ENCODE measurements around the gene TMEM19.
A peak's percentile ranks its signal among the peaks of the same experiment; 100 is the strongest.

The TMEM19 gene

DNA sequence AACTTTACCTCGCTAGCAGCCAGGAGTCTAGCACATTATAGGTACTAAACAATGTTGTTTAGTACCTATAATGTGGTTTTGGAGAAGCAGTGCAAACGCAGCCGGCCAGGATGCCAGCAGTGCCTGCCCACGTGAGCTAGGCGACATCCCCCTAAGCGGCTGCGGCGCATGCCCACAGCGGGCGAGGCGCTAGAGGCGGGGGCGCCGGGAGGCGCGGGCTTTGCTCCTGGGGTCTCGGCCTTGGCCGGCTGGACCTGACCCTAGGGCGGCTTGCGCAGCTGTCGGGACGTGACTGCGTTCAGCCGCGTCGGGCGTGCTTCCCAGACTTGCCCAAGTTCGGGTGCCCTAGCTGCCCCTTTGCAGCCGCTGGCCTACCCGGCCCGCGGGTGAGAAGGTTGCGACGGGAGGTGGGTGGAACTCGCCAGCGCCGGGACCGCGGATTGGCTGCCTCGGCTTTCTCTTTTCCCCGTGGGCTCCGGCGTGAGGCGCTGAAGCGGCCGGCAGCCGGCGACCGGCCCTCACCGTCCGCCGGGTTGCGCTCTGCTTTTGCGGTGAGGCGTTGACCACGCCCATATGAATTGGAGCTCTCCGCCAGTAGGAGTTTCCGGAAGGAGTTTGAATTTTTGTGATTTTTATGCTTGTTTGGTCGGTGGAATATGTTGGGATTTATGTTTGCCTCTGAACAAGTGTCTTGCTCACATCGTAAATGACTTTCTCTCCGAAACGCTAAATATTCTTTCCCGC is at the start of gene TMEM19:
Gene TMEM19 (plus strand): TSS at position 169 of the 744 bp plus-strand sequence. CDS start 599 bp downstream, outside the sequence.
- peak within 1 kb of the TSS; percentile 26 for H3K27ac ChIP-seq (ENCODE audit: low read length)
- peak within 1 kb of the TSS; percentile 83 to 88 for H3K4me3 ChIP-seq (ENCODE audit: low read length in 2 of 2)
- H3K36me3 ChIP-seq (ENCODE audit: control insufficient read depth in 2 of 2, insufficient read depth in 2 of 2, low read length in 2 of 2), result no peaks in the 10 kb centered on the region
- H3K27me3 ChIP-seq (ENCODE audit: control insufficient read depth in 1 of 2, insufficient read depth in 2 of 2, low read length in 2 of 2), result no peaks in the 10 kb centered on the region
- H3K9ac ChIP-seq (ENCODE audit: low read length in 2 of 2), result peak within 1 kb of the TSS; percentile 55 to 67
- H3K4me1 ChIP-seq (ENCODE audit: control insufficient read depth, insufficient read depth, low read length), result no peaks in the 10 kb centered on the region
- H3K9me3 ChIP-seq (ENCODE audit: control insufficient read depth in 2 of 2, low read length in 2 of 2), result no peaks in the 10 kb centered on the region

GRCh38 chr12:71636704-71637115 is 49.2 kb upstream of the TMEM19 start:
- no peaks in the 10 kb centered on the region for H3K27me3 ChIP-seq (ENCODE audit: control insufficient read depth in 1 of 2, insufficient read depth in 2 of 2, low read length in 2 of 2)
- no peak overlapping the region for H3K4me3 ChIP-seq (ENCODE audit: low read length in 2 of 2)
- H3K27ac ChIP-seq (ENCODE audit: low read length), result no peak overlapping the region
- no peaks in the 10 kb centered on the region for H3K9me3 ChIP-seq (ENCODE audit: control insufficient read depth in 2 of 2, low read length in 2 of 2)
- no peaks in the 10 kb centered on the region for H3K4me1 ChIP-seq (ENCODE audit: control insufficient read depth, insufficient read depth, low read length)
- H3K9ac ChIP-seq (ENCODE audit: low read length in 2 of 2), result no peak overlapping the region
- peaks cover 38 to 48% of the 10 kb centered on the region in 2 donors for H3K36me3 ChIP-seq (ENCODE audit: control insufficient read depth in 2 of 2, insufficient read depth in 2 of 2, low read length in 2 of 2)

- Histone ChIP-seq H3K36me3 (ENCODE audit: control insufficient read depth in 2 of 2, insufficient read depth in 2 of 2, low read length in 2 of 2) (peaks cover 35 to 38% of the 10 kb centered on the region in 2 donors), H3K4me3 (ENCODE audit: low read length in 2 of 2) (no peak overlapping the region), H3K9ac (ENCODE audit: low read length in 2 of 2) (no peak overlapping the region), H3K9me3 (ENCODE audit: control insufficient read depth in 2 of 2, low read length in 2 of 2) (no peaks in the 10 kb centered on the region), H3K4me1 (ENCODE audit: control insufficient read depth, insufficient read depth, low read length) (no peaks in the 10 kb centered on the region), H3K27ac (ENCODE audit: low read length) (no peak overlapping the region), H3K27me3 (ENCODE audit: control insufficient read depth in 1 of 2, insufficient read depth in 2 of 2, low read length in 2 of 2) (no peaks in the 10 kb centered on the region)
Measured at GRCh38 chr12:71638499-71638898, 47.4 kb upstream of the TMEM19 start.

DNA sequence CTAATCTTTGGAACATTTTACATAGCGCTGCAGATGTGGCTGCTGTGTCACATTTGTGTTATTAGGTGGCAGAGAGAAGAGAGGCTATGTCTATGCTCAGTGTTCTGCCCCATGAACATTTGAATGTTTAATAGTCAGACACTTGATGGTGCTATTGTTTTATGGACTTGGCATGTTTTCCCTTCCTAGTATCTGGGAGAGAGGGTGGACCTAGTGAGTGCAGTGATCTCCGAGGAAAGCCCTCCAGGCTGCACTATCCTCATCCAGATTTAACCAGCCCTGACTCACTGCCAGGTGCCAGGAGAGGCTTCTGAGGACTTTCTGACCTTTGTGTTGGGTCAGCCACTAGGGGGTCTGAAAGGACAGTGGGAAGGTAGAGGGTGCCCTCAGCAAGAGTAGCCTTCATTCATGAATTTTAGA is 46.5 kb upstream of the TMEM19 start:
- H3K4me3 ChIP-seq (ENCODE audit: low read length in 2 of 2), result no peak overlapping the region
- H3K9me3 ChIP-seq (ENCODE audit: control insufficient read depth in 2 of 2, low read length in 2 of 2), result no peaks in the 10 kb centered on the region
- no peak overlapping the region for H3K27ac ChIP-seq (ENCODE audit: low read length)
- no peaks in the 10 kb centered on the region for H3K27me3 ChIP-seq (ENCODE audit: control insufficient read depth in 1 of 2, insufficient read depth in 2 of 2, low read length in 2 of 2)
- H3K4me1 ChIP-seq (ENCODE audit: control insufficient read depth, insufficient read depth, low read length), result no peaks in the 10 kb centered on the region
- H3K9ac ChIP-seq (ENCODE audit: low read length in 2 of 2), result no peak overlapping the region
- H3K36me3 ChIP-seq (ENCODE audit: control insufficient read depth in 2 of 2, insufficient read depth in 2 of 2, low read length in 2 of 2), result peaks cover 30 to 40% of the 10 kb centered on the region in 2 donors

- Histone ChIP-seq H3K27me3 (ENCODE audit: control insufficient read depth in 1 of 2, insufficient read depth in 2 of 2, low read length in 2 of 2) (no peaks in the 10 kb centered on the region), H3K4me3 (ENCODE audit: low read length in 2 of 2) (no peak overlapping the region), H3K9ac (ENCODE audit: low read length in 2 of 2) (no peak overlapping the region), H3K9me3 (ENCODE audit: control insufficient read depth in 2 of 2, low read length in 2 of 2) (no peaks in the 10 kb centered on the region), H3K4me1 (ENCODE audit: control insufficient read depth, insufficient read depth, low read length) (no peaks in the 10 kb centered on the region), H3K27ac (ENCODE audit: low read length) (no peak overlapping the region), H3K36me3 (ENCODE audit: control insufficient read depth in 2 of 2, insufficient read depth in 2 of 2, low read length in 2 of 2) (peaks cover 24 to 34% of the 10 kb centered on the region in 2 donors)
Measured at GRCh38 chr12:71640316-71640715, 45.6 kb upstream of the TMEM19 start.

GRCh38 chr12:71641390-71641789 is 44.5 kb upstream of the TMEM19 start:
- no peak overlapping the region for H3K9ac ChIP-seq (ENCODE audit: low read length in 2 of 2)
- H3K27ac ChIP-seq (ENCODE audit: low read length), result no peak overlapping the region
- H3K4me1 ChIP-seq (ENCODE audit: control insufficient read depth, insufficient read depth, low read length), result no peaks in the 10 kb centered on the region
- H3K27me3 ChIP-seq (ENCODE audit: control insufficient read depth in 1 of 2, insufficient read depth in 2 of 2, low read length in 2 of 2), result no peaks in the 10 kb centered on the region
- peaks cover 18 to 33% of the 10 kb centered on the region in 2 donors for H3K36me3 ChIP-seq (ENCODE audit: control insufficient read depth in 2 of 2, insufficient read depth in 2 of 2, low read length in 2 of 2)
- H3K4me3 ChIP-seq (ENCODE audit: low read length in 2 of 2), result no peak overlapping the region
- H3K9me3 ChIP-seq (ENCODE audit: control insufficient read depth in 2 of 2, low read length in 2 of 2), result no peaks in the 10 kb centered on the region

GRCh38 chr12:71642264-71642663 is 43.6 kb upstream of the TMEM19 start:
- Histone ChIP-seq H3K9ac (ENCODE audit: low read length in 2 of 2) (no peak overlapping the region), H3K4me1 (ENCODE audit: control insufficient read depth, insufficient read depth, low read length) (no peaks in the 10 kb centered on the region), H3K36me3 (ENCODE audit: control insufficient read depth in 2 of 2, insufficient read depth in 2 of 2, low read length in 2 of 2) (peaks cover 17 to 29% of the 10 kb centered on the region in 2 donors), H3K27me3 (ENCODE audit: control insufficient read depth in 1 of 2, insufficient read depth in 2 of 2, low read length in 2 of 2) (no peaks in the 10 kb centered on the region), H3K9me3 (ENCODE audit: control insufficient read depth in 2 of 2, low read length in 2 of 2) (no peaks in the 10 kb centered on the region), H3K27ac (ENCODE audit: low read length) (no peak overlapping the region), H3K4me3 (ENCODE audit: low read length in 2 of 2) (no peak overlapping the region)

- H3K27me3 ChIP-seq (ENCODE audit: control insufficient read depth in 1 of 2, insufficient read depth in 2 of 2, low read length in 2 of 2), result no peaks in the 10 kb centered on the region
- H3K4me1 ChIP-seq (ENCODE audit: control insufficient read depth, insufficient read depth, low read length), result no peaks in the 10 kb centered on the region
- peaks cover 11 to 20% of the 10 kb centered on the region in 2 donors for H3K36me3 ChIP-seq (ENCODE audit: control insufficient read depth in 2 of 2, insufficient read depth in 2 of 2, low read length in 2 of 2)
- H3K9me3 ChIP-seq (ENCODE audit: control insufficient read depth in 2 of 2, low read length in 2 of 2), result no peaks in the 10 kb centered on the region
- H3K27ac ChIP-seq (ENCODE audit: low read length), result no peak overlapping the region
- no peak overlapping the region for H3K9ac ChIP-seq (ENCODE audit: low read length in 2 of 2)
- H3K4me3 ChIP-seq (ENCODE audit: low read length in 2 of 2), result no peak overlapping the region
Measured at GRCh38 chr12:71645268-71645667, 40.6 kb upstream of the TMEM19 start.

DNA sequence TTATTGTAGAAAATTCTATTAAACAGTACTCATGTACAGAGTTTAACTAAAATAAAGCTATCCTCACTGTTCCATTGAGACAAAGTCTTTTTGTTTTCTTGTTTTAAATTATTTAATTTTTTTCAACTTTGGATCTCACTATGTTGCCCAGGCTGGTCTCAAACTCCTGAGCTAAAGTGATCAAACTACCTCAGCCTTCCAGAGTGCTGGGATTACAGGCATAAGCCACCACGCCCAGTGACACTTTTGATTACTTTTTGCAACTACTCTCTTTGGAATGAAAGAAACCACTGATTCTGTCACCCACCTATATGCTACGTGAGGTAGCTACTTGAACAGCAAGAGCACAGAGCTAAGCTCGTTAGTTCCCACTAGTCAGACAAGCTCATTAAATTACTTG is 39.4 kb upstream of the TMEM19 start:
- H3K36me3 ChIP-seq (ENCODE audit: control insufficient read depth in 2 of 2, insufficient read depth in 2 of 2, low read length in 2 of 2), result peaks cover 4 to 12% of the 10 kb centered on the region in 2 donors
- H3K27me3 ChIP-seq (ENCODE audit: control insufficient read depth in 1 of 2, insufficient read depth in 2 of 2, low read length in 2 of 2), result no peaks in the 10 kb centered on the region
- H3K27ac ChIP-seq (ENCODE audit: low read length), result no peak overlapping the region
- no peak overlapping the region for H3K9ac ChIP-seq (ENCODE audit: low read length in 2 of 2)
- H3K4me1 ChIP-seq (ENCODE audit: control insufficient read depth, insufficient read depth, low read length), result no peaks in the 10 kb centered on the region
- no peaks in the 10 kb centered on the region for H3K9me3 ChIP-seq (ENCODE audit: control insufficient read depth in 2 of 2, low read length in 2 of 2)
- H3K4me3 ChIP-seq (ENCODE audit: low read length in 2 of 2), result no peak overlapping the region

DNA sequence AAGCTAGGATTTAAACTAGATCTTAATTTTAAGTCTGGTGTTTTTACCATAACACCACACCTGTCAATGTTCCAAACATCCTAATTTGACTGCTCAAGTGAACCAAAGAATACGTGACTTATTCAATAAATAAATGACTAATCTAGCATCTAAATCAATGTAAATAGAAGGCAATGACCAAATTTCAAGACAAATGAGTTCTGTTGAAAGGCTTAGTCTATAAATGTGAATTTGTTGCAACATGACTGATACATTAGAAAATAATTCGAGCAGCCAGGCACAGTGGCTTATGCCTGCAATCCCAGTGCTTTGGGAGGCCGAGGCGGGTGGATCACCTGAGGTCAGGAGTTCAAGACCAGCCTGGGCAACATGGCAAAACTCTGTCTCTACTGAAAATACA is 37.3 kb upstream of the TMEM19 start:
- Histone ChIP-seq H3K27ac (ENCODE audit: low read length) (no peak overlapping the region), H3K27me3 (ENCODE audit: control insufficient read depth in 1 of 2, insufficient read depth in 2 of 2, low read length in 2 of 2) (no peaks in the 10 kb centered on the region), H3K36me3 (ENCODE audit: control insufficient read depth in 2 of 2, insufficient read depth in 2 of 2, low read length in 2 of 2) (peaks cover 0 to 15% of the 10 kb centered on the region in 2 donors)

DNA sequence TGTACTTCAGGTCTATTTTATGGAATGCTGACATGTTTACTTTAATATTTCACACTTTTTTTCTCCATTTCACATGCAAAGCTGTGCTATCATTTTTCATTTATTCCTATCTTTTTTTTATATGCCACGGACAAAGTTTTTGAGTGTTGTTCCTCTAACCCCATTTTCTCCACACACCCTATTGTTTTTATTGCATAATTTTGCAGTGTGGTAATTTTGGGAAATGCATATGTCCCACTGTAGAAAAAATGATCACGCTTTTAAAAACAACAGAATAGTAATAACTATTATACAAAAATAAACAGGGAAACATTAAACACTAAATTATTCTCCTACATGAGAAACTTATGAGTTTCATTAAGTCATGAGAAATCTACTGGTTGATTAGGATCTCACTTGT is 36.5 kb upstream of the TMEM19 start:
- no peak overlapping the region for H3K9ac ChIP-seq (ENCODE audit: low read length in 2 of 2)
- no peak overlapping the region for H3K27ac ChIP-seq (ENCODE audit: low read length)
- H3K4me3 ChIP-seq (ENCODE audit: low read length in 2 of 2), result no peak overlapping the region
- no peaks in the 10 kb centered on the region for H3K4me1 ChIP-seq (ENCODE audit: control insufficient read depth, insufficient read depth, low read length)
- H3K9me3 ChIP-seq (ENCODE audit: control insufficient read depth in 2 of 2, low read length in 2 of 2), result no peaks in the 10 kb centered on the region
- peaks cover 0 to 9% of the 10 kb centered on the region in 2 donors for H3K36me3 ChIP-seq (ENCODE audit: control insufficient read depth in 2 of 2, insufficient read depth in 2 of 2, low read length in 2 of 2)
- H3K27me3 ChIP-seq (ENCODE audit: control insufficient read depth in 1 of 2, insufficient read depth in 2 of 2, low read length in 2 of 2), result no peaks in the 10 kb centered on the region

More for the DNA sequence above, 37.3 kb upstream of the TMEM19 start:
- Histone ChIP-seq H3K4me1 (ENCODE audit: control insufficient read depth, insufficient read depth, low read length) (no peaks in the 10 kb centered on the region), H3K9ac (ENCODE audit: low read length in 2 of 2) (no peak overlapping the region), H3K4me3 (ENCODE audit: low read length in 2 of 2) (no peak overlapping the region), H3K9me3 (ENCODE audit: control insufficient read depth in 2 of 2, low read length in 2 of 2) (no peaks in the 10 kb centered on the region)

Measured in stomach smooth muscle (tissue), 2 donors.